NCI-H1417 (cell line): Measurements from ENCODE around the gene LBHD1.
"Not testable (repeated sequence)": the region's sequence is repeated elsewhere in the genome, so short reads cannot be mapped to it uniquely, and the experiment has no call there.

ENCODE experiments used
- DNase-seq, 3 experiments: peaks; one replicate each; lab custom pipeline; 2025; lab: John Stamatoyannopoulos, UW

LBHD1 gene

DNA sequence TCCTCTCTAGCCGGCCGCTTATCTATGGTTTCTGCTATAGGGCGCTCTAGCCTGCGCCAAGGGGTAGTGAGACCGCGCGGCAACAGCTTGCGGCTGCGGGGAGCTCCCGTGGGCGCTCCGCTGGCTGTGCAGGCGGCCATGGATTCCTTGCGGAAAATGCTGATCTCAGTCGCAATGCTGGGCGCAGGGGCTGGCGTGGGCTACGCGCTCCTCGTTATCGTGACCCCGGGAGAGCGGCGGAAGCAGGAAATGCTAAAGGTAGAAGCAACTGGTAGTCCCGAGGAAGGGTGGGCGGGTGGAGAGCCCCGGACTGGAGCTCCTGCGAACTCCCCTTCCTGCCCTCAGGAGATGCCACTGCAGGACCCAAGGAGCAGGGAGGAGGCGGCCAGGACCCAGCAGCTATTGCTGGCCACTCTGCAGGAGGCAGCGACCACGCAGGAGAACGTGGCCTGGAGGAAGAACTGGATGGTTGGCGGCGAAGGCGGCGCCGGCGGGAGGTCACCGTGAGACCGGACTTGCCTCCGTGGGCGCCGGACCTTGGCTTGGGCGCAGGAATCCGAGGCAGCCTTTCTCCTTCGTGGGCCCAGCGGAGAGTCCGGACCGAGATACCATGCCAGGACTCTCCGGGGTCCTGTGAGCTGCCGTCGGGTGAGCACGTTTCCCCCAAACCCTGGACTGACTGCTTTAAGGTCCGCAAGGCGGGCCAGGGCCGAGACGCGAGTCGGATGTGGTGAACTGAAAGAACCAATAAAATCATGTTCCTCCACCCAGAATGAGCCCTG lies at the start of gene LBHD1, which contains the start of gene UQCC3:
LBHD1 (minus strand) TSS at position 660 of the 782 bp plus-strand sequence. CDS start 2,236 bp downstream, outside the sequence.
UQCC3 (plus strand) TSS at position 66 of the 782 bp plus-strand sequence; CDS start at position 139, 73 bp downstream.
- peak; percentile 90 to 93 (median 91) for DNase-seq

DNA sequence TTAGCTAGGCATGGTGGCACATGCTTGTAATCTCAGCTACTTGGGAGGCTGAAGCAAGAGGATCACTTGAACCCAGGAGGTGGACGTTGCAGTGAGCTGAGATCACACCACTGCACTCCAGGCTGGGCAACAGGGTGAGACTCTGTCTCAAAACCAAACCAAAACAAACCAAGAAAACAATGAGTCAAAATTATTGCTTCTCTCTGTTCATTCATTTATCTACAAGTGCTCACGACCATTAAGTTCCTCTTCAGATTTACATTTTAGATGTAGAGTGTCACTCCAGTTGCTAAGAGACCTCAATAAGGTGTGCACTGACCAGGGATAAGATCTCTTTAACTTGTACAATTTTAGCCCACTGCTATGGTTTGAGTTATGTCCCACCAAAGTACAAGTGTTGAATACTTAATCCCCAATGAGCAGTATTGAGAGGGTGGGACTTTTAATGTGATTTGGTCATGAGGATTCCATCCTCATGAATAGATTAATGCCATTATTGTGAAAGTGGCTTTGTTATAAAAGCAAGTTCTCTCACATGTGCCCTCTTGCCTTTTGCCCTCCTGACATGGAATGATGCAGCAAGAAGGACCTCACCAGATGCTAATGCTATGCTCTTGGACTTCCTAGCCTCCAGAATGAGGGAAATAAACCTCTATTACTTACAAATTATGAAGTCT lies 47.4 kb upstream of the LBHD1 start:
- DNase-seq, result no peak

DNA sequence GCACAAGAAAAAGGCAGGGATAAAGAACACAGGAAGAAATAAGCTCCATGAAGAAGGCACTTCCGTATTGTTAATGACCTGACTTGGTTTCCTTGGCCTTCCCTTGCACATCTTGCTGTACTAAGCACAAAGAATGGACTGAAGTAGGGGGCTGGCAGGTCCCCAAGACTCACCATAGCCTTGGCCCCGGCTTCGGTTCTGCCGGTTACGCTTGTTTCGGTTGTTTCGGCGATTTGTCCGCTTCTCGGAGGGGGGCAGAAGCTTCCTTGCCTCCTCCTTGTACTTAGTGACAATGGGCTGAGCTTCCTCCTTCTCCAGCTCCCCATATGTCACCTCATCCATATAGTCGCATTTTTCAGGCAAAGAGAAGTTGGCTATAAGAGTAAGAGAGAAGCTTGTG lies 44.7 kb upstream of the LBHD1 start:
- no peak for DNase-seq

DNA sequence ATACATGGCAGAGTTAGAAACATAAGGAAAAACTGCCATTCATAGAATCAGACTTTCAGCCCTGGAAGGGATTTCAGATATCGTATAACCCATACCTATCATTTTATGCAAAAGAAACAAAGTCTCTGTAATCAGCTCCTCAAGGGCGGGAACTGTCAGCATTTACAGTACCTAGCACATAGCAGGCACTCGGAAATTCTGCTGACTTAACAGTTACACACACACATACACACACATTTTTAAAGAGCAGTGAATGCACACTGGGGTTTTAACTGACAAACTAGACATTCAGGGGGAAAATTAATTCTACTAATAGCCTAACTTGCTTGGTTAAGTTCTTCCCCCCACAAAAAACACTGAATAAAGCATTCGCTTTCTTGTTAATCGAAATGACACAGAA lies 44.1 kb upstream of the LBHD1 start:
- DNase-seq, result no peak

DNA sequence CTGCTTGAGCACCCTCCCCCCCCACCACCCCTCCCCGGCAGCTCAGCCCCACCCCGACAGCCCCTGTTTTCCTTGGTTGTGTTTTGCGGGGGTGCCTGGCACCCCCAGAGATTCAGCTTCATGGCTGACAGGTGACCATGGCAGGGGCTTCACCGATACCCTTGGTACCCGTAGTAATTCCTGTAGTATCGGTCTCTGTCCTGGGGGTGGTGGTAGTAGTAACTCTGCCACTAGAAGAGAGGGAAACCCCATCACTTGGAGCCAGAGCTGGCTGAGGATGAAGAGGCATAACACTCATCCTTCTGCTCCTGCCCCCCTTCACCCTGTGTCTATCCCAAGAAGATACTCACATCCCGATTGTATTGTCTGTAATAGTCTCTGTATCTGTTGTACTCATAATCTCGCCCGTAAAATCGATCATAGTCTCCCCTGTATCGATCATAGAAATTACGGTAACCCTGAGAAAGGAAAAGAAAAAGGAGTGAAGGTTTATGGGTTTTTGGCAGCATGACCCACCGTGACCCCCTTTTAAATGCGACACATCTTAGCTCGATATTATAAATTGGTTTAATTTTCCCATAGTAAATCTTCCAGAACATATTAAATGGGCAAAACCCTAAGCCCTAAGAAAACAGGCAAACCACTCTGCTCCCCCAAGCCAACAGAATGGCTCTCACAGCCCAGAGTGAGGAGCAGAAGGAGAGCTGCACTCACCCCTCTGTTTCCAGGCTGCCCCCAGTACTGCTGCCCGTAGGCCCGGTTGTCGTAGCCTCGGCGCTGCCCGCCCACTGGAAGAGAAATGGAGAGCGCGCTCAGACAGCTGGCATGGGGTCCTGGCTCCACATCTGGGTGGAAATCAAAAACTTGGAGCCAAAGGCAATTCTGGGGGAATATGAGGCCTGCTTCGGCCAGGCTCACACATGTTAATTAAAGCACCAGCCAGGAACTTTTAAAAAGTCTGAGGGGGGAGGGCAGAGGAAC lies 43.4 kb upstream of the LBHD1 start:
- no peak for DNase-seq

DNA sequence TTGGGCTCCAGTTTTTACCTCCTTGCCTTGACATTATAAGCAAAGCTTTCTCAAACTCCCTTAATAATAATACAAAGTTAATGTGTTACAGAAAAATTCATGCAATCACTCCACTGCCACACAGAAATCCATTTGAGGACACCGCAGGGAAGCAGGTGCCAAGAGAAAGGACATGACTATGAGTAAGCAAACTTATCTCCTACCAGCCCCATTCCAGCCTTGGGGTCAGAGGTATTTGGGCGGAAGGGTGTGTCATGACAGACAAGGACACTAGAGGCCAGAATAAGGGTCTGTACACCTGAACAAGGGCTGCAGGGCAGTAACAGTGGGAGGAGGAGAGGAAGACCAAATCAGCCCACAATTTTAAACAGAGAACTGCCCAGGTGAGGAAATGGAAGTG lies 41.3 kb upstream of the LBHD1 start:
- DNase-seq, result no peak

DNA sequence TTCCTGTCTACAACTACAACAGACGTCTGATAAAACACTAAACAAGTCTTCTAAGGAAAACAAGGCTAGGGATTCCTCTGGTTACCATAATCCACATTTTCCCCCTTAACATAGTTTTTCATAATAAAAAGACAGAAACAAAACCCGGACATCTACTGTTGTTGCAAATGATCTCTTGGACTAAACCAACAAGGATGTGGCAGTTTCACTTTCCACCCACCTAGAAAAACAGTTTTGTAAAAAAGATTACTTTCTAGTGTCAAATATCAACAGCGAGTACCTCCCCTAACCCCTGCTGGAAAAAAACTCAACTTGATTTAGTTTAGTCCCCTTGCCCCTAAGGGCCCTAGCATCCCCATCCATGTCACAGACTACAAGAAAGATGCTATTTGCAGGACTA lies 40.8 kb upstream of the LBHD1 start:
- no peak for DNase-seq

DNA sequence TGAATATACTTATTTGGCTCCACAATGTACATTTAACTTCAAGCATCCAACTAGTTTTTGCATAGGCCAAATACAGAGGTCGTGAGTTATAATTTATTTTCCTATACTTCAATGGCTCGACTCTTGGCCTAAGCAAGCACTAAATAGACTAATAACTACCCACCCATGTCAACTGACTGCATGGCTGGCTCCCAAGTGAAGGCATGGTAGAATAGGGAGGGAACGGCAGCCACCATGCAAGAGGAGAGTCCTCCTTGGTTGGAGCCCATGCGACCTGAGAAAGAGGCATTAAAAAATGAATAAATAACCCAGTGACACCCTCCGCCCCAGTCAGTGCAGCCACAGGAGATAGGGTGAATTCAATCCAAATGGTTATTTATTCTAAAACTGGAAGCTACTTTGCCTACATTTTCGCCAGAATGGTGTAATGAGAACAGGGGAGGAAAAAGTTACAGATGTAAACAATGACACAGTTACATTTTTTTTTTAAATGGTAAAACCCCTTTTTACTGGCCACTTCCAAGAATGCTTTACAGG lies 40.3 kb upstream of the LBHD1 start:
- no peak for DNase-seq

DNA sequence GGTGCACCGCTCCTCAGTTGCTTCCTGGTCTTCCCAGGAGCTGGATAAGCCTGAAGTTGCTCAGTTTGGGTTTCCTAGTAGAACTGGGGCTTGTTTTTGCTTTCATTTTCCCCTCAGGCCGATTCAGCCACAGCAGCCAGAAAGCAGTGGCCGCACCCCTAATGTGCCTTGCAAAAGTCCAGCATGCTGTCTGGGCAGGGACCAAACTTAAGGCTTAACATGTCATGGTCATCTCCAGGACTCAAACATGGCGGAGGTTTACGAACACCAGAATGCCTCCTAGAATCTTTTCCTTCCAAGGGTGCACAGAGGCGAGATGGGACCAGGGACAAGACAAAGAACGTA lies 37.9 kb upstream of the LBHD1 start:
- DNase-seq, result no peak

DNA sequence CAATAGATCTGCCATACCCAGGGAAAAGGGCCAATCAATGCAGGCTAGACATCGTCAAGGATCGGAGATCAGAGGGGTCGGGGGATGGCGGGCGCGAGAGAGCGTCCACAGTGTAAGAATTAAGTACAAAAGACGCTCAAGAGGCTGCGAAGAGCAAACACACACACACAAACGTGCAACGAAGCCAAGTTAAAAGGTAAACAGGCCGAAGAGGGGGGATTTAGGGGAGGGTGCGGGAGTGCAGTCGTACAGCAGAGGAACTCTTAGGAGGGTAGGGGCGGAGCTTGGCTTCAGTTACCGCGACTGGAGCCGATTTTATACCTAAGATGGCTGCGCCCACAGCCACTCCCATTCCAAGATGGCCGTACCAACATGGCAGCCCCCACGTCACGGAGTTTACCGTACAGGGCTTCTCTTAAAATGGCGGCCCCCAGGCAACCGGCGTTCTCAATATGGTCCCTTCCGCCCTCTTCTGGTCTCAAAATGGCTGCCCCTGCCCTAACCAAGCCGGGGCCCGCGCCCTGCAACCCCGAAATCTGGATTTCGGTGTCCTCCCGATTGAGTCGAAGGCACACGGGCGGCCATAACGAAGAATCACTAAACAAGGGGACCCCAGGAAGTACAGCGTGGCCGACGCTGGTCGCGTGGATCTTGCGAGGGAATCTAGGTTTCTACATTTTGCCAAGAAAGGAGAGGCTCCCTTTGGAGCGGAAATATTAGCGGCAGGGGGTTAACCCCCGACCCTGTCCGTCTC lies 37.4 kb upstream of the LBHD1 start:
- DNase-seq, result peak; percentile 98 to 100 (median 99)

DNA sequence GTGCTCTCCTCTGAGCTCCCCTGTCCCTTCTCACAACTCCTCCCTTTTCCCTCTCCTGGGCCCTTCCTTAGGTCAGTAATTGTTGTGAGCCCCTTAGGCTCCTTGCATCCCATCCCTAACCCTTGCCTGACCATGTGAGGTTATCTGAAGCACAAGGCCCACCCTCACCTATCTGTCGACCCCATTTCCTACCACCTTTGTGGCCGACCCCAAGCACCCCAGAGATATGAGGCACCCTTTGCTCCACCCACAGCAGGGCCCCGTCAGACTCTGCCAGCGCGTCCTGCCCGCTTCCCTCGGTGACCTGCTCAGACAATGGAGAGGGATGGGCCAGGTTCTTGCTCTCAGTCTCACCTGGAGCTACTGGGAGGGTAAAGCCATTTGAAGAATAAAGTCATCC lies 36.7 kb upstream of the LBHD1 start:
- peak in 2 of 3 experiments; percentile 70 to 88 for DNase-seq

DNA sequence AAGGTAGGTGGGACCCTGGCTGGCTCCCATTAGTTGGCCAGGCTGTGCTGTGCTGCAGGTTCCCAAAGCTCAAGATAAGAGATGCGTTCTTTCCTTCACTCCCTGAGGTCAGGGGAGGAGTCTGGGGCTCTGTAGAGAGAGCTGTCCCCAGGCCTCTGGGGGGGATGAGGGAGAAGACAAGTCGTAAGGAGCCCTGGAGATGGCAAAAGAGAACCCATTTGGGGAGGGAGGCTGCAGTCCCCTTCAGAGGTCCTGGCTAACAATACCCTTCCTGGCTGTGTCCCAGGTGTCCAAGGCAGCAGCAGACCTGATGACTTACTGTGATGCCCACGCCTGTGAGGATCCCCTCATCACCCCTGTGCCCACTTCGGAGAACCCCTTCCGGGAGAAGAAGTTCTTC lies 36.3 kb upstream of the LBHD1 start:
- DNase-seq, result no peak

DNA sequence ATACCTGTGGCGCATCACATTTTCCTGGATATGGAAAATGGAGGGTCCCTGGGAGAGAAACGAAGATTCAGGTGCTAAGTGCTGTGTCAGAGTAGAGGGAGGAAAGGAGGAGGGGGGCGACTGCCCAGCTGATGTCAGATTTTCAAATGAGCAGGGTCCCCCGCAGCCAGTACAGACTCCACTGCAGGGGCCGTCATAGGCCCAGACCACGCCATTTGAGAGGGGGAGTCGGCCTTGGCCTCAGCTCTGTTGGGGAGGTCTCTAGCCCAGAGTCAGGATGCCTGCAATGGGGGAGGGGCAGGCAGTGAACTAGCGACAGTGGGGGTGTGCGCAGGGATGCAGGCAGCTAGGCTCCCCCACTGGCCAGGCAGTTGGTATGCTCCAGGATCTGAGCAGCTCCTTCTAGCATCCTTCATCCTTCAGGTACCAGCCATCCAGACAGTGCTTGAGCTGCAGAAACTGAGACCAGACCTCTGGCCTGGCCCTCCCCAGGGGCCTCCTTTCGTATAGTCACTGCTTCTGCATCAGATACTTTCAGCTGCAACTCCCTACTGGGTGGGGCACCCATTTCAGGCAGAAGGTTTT lies 35.3 kb upstream of the LBHD1 start, which contains the start of the genes BSCL2 and GNG3:
BSCL2 (minus strand) TSS at position 148 of the 585 bp plus-strand sequence. CDS start 229 bp downstream, outside the sequence.
GNG3 (plus strand) TSS at position 400 of the 585 bp plus-strand sequence. CDS start 620 bp downstream, outside the sequence.
- peak; percentile 42 to 68 (median 64) for DNase-seq

DNA sequence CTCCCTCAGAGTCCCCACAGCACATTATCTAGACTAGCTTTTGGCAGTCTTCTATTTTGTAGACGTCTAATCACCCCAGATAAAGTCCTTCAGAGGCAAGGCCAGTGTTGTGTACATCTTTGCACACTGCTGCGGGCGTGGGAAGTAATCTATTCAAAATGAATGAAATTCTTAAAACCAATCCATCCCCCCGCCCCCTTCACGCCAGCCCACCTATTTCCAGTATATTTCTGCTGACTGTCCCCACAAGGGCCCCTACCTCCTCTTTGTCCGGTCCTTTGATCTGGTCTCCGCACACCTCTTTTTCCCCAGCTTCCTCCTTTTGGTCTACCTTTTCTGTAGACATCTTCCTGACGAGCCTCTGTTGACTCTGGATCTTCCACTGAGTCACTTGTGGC lies 34.8 kb upstream of the LBHD1 start:
- no peak for DNase-seq

DNA sequence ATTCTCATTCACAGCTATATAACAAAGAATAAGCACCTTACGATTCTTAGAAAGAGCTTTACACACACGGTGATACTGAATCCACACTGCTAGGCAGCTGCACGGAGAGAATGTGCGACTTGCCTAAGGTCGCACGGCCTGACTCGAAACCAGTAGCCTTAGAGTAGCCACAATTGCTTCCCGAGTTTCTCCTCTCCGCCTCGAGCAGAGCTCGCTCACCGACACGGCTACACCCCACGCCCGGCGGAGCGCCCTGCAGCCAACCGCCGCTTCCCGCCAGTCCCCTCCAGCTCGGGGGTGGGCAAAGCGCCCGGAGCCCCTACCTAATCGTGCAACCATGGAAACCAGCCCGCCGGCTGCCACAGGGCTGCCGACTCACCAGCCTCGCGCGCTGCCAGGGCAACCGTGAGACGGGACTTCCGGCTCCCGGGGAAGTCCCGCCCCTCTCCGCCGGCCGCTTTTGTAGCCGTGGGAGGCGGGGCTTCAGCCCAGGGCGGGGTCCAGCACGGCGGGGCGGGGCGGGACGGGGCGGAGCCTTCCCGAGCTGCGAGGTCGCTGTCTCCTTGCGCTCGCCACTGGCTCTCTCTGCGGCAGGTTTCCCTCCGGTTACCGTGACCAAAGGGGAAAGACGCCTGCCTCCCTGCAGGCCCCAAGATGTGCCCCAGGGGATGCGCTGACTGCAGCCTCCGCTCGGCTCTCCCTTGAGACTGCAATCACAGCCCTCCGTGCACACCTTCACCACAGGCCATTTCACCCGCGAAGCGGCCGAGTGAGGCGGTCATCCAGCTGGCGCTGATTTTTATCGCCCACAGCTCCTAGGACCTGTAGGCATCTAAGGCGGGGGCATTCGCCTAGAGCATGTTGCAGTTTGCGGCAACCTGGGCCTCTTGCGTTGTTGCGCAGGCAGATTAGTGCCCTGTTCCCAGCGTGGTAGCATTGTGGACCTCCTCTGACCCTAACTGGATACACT lies 34.1 kb upstream of the LBHD1 start:
- peak; percentile 95 to 99 (median 99) for DNase-seq

DNA sequence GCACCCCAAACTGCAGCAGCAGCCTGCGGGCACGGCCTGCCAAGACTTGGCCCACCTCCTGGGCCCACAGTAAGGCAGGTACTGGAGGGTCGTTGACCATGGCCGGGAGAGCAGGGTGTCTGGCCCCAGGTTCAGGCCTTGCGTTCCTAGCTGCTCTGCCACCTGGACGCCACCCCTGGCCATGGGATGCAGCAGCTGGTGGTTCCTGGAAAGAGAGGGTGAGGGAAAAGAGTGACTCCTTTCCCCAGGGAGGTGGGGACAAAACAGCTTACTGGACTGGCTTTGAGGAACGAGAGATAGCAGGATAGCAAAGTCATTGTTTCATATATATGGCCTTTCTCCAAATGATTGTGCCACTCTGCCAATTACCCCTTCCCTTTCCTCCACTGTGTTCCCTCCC lies 33.3 kb upstream of the LBHD1 start:
- peak; percentile 16 to 87 (median 76) for DNase-seq

DNA sequence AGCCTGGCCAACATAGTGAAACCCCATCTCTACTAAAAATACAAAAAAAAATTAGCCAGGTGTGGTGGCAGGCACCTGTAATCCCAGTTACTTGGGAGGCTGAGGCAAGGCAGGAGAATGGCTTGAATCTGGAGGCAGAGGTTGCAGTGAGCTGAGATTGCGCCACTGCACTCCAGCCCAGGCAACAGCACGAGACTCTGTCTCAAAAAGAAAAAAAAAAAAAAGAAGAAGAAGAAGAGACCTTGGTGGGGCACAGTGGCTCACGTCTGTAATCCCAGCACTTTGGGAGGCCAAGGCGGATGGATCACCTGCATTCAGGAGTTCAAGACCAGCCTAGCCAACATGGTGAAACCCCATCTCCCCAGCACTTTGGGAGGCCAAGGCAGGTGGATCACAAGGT lies 31.9 kb upstream of the LBHD1 start:
- not testable (repeated sequence) for DNase-seq

DNA sequence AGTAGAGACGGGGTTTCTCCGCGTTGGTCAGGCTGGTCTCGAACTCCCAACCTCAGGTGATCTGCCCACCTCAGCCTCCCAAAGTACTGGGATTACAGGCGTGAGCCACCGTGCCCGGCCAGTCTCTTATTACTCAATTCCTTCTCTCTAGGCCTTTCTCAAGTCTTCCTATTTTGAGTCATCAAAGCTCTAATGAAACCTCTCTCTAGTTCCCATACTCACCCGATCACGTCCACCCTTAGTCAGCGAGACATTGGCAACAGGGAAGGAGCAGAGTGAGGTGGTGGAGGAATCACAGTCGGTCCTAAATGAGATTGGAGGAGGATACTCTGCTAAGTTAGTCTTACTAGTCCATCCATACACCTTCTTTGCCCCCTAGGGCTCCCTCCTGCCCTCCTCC lies 30.2 kb upstream of the LBHD1 start:
- DNase-seq, result no peak

DNA sequence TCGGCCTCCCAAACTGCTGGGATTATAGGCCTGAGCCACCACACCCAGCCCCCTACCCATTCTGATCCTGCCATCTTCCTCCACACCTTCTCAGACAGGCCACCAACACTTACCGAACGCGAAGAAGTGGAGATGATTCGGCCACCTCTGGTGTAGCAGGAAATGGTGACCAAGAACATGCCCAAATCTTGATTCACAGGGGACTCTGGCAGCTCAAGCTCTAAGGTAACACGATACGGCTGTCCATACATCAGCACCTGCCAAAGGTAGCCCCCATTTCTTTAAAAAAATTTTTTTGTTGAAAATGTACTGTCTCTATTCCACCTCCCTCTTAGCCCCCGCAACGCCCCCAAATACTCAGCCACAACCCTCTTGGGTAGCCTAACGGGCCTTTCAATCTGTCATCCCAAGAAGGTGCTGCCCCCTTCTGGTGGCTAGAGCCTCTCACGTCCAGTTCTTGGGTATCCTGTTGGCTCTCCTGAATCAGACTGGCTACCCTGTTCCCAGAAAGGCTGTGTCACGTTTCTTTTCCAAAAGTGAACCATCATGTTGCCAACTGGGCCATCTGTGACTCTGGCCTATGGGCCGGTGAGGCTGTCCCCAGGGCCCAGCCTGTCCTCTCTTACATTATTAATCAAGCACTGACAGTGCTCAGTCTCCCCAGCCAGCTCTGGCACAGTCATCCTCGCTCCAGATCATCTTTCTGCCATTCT lies 22.5 kb upstream of the LBHD1 start:
- DNase-seq, result peak; percentile 30 to 80 (median 71)
